Body of pancreas (tissue), 4 donors: ENCODE data around the gene CD55. TPM values are rescaled to one million over a fixed set of nuclear protein-coding genes. Genes with fewer than 3 reads are reported as not detected.

Experiments used
- ATAC-seq: fragments of 150-250 bp; one replicate; pipeline ENCODE4 v1.9.1; 2016
- DNase-seq, 4 donors: peaks; one replicate each; pipeline ENCODE4 v3.0.0-alpha.2; 2019
- H3K27ac ChIP-seq, 4 donors: fragments of 200-600 bp; sonication (generic); 1 replicate in 3 of 4; 2 replicates in 1 of 4; pipeline versions ENCODE4 v1.5.1 to v1.6.1; 2016 to 2019; ENCODE audit warnings: mild to moderate bottlenecking in 1 of 4, mixed read lengths in 1 of 4, moderate library complexity in 1 of 4
- H3K27me3 ChIP-seq, 2 donors: fragments of 200-600 bp; sonication (generic); one replicate each; pipeline ENCODE4 v1.6.0; 2016; ENCODE audit warnings: mild to moderate bottlenecking in 1 of 2
- H3K36me3 ChIP-seq, 2 donors: fragments of 200-600 bp; sonication (generic); replicated peaks in 1 of 2; 2 replicates each; pipeline ENCODE4 v1.5.1; 2016; ENCODE audit warnings: low read depth in 2 of 2; ENCODE audit not compliant: insufficient read depth in 1 of 2
- H3K4me1 ChIP-seq: fragments of 200-600 bp; sonication (generic); one replicate; pipeline ENCODE4 v1.6.0; 2016
- H3K4me3 ChIP-seq, 2 donors: fragments of 200-600 bp; sonication (generic); 1 replicate in 1 of 2; 2 replicates in 1 of 2; pipeline ENCODE4 v1.5.1; 2016 to 2019
- H3K9me3 ChIP-seq, 3 donors: fragments of 200-600 bp; sonication (generic); 1 replicate in 2 of 3; 2 replicates in 1 of 3; pipeline ENCODE4 v1.5.1; 2016
- POLR2A ChIP-seq, 3 donors: fragments of 450-650 bp; IDR thresholded peaks; one replicate each; pipeline ENCODE4 v1.6.1; 2016; ENCODE audit warnings: antibody characterized with exemption in 3 of 3, mild to moderate bottlenecking in 2 of 3
- WGBS, 2 donors: methylation state at CpG; one replicate each; pipeline ENCODE4 v1.1.5; 2017; 5-methylcytosine and 5-hydroxymethylcytosine counted together
- intact Hi-C: fragments of 100-400 bp; cut with DNase I; formaldehyde crosslinking; loops from one replicate; pipeline ENCODE4 v1.15.1; 2023
- total RNA-seq, 2 donors: library from RNA; depleted of rRNA; stranded (reverse); fragments of >200 nt; gene quantifications; one replicate each; pipeline ENCODE4 v1.1.0, GENCODE V29; 2016
- TF ChIP-seq, protein P1 (sequence below), 7 experiments: fragments of 450-650 bp in 4 of 7; fragments of 200-600 bp in 3 of 7; sonication (generic) in 3 of 7; IDR thresholded peaks; one replicate each; pipeline ENCODE4 v1.5.1; 2016 to 2019; ENCODE audit warnings: antibody characterized with exemption in 7 of 7

CD55 gene
- total RNA-seq, 2 donors from 2014 or later: 27.0 to 29.8 TPM

DNA sequence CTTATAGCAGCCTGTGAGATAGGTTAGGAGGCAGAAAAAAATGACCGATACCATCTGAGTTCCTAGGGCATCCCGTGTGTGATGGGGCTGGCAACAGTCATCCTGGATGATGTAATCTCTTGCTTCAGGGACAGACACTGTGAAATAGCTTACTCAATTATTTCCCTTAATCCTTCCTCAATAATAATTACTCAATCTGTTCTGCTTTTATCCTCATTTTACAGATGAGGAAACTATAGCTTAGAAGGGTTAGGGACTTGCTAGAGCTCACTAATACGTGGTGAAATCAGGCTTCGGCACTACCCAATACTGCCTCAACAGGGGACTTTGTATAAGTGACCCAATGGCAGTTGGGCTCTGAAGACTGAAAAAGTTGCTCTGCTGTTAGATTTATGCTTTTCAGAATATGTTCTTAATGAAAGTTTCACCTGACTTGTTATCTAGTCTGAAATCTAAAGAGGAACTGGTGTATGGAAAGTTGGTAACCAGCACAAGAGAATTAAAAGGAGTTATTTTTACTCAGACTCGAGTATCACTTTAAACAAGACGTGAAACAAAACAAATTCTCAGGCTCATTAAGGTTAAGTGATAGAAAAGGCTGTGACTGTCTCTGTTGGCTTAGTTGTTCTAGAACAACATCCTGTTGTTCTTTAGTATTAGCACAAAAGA, 14.4 kb downstream of the CD55 start:
- no peaks in the 10 kb centered on the region for H3K27me3 ChIP-seq
- no peaks in the 10 kb centered on the region for H3K9me3 ChIP-seq
- ATAC-seq: no peak
- no peaks in the 10 kb centered on the region for H3K4me1 ChIP-seq
- intact Hi-C loops: no loop called here
- TF ChIP-seq POLR2A (IDR thresholded peaks at IDR 0.05): no peak
- TF ChIP-seq, protein P1, sequence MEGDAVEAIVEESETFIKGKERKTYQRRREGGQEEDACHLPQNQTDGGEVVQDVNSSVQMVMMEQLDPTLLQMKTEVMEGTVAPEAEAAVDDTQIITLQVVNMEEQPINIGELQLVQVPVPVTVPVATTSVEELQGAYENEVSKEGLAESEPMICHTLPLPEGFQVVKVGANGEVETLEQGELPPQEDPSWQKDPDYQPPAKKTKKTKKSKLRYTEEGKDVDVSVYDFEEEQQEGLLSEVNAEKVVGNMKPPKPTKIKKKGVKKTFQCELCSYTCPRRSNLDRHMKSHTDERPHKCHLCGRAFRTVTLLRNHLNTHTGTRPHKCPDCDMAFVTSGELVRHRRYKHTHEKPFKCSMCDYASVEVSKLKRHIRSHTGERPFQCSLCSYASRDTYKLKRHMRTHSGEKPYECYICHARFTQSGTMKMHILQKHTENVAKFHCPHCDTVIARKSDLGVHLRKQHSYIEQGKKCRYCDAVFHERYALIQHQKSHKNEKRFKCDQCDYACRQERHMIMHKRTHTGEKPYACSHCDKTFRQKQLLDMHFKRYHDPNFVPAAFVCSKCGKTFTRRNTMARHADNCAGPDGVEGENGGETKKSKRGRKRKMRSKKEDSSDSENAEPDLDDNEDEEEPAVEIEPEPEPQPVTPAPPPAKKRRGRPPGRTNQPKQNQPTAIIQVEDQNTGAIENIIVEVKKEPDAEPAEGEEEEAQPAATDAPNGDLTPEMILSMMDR (IDR thresholded peaks at IDR 0.05): no peak
- DNase-seq: peak in 1 of 4 donors; percentile 50
- no peak overlapping the region for H3K4me3 ChIP-seq
- peak overlapping the region in 2 of 4 donors; percentile 18 to 20 for H3K27ac ChIP-seq
- WGBS, 2 donors: 66 to 90% methylated on average over 6 of the region's 6 CpGs
- H3K36me3 ChIP-seq: peaks cover 0 to 3% of the 10 kb centered on the region in 2 donors

DNA sequence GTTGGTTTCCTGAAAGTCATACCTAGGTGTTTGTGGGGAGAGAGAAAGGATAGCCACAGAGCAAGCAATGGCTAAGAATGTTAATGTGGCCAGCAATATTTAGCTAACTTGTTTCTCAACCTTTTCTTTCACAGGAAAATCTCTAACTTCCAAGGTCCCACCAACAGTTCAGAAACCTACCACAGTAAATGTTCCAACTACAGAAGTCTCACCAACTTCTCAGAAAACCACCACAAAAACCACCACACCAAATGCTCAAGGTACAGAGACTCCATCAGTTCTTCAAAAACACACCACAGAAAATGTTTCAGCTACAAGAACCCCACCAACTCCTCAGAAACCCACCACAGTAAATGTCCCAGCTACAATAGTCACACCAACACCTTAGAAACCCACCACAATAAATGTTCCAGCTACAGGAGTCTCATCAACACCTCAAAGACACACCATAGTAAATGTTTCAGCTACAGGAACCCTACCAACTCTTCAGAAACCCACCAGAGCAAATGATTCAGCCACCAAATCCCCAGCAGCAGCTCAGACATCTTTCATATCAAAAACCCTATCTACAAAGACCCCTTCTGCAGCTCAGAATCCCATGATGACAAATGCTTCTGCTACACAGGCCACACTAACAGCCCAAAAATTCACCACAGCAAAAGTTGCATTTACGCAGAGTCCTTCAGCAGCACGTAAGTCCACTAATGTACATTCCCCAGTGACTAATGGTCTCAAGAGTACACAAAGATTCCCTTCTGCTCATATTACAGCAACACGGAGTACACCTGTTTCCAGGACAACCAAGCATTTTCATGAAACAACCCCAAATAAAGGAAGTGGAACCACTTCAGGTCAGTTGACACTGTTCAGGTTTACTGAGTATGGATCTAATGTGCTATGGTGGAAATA, 15.3 kb downstream of the CD55 start:
- ATAC-seq (peak; percentile 21), DNase-seq (no peak)
- TF ChIP-seq POLR2A (IDR thresholded peaks at IDR 0.05): no peak
- TF ChIP-seq, protein P1 (IDR thresholded peaks at IDR 0.05): no peak
- Histone ChIP-seq H3K27ac (peak overlapping the region in 1 of 4 donors; percentile 18), H3K27me3 (no peaks in the 10 kb centered on the region), H3K4me3 (no peak overlapping the region), H3K9me3 (no peaks in the 10 kb centered on the region), H3K4me1 (no peaks in the 10 kb centered on the region), H3K36me3 (peaks cover 0 to 3% of the 10 kb centered on the region in 2 donors)
- 55 to 65% methylated on average over 3 of the region's 3 CpGs for WGBS, 2 donors
- intact Hi-C loops: no loop called here

GRCh38 chr1:207342332-207342731, 20.9 kb downstream of the CD55 start:
- ATAC-seq (no peak), DNase-seq (no peak)
- Histone ChIP-seq H3K27me3 (no peaks in the 10 kb centered on the region), H3K36me3 (peaks cover 0 to under 1% of the 10 kb centered on the region in 2 donors), H3K9me3 (no peaks in the 10 kb centered on the region), H3K4me1 (no peaks in the 10 kb centered on the region), H3K27ac (no peak overlapping the region), H3K4me3 (no peak overlapping the region)
- intact Hi-C loops: no loop called here
- TF ChIP-seq POLR2A (IDR thresholded peaks at IDR 0.05): no peak
- TF ChIP-seq, protein P1 (IDR thresholded peaks at IDR 0.05): no peak
- WGBS, 2 donors: 86 to 91% methylated on average over 1 of the region's 1 CpG

DNA sequence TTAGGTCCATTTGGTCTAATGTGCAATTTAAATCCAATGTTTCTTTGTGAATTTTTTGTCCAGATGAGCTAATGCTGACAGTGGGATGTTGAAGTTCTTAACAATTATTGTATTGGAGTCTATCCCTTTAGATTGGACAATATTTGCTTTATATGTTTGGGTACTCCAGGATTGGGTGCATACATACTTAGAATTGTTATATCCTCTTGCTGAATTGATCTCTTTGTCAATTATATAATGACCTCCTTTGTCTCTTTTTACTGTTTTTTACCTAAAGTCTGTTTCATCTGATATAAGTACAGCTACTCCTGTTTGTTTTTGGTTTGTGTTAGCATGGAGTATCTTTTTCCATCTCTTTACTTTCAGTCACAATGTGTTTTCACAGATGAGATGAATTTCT, 22.2 kb downstream of the CD55 start:
- no peak overlapping the region for H3K27ac ChIP-seq
- DNase-seq (no peak), ATAC-seq (no peak)
- H3K27me3 ChIP-seq: no peaks in the 10 kb centered on the region
- H3K4me3 ChIP-seq: no peak overlapping the region
- H3K36me3 ChIP-seq: peaks cover 0 to 4% of the 10 kb centered on the region in 2 donors
- H3K4me1 ChIP-seq: no peaks in the 10 kb centered on the region
- H3K9me3 ChIP-seq: no peaks in the 10 kb centered on the region
- intact Hi-C loops: no loop called here
- no peak for TF ChIP-seq POLR2A (IDR thresholded peaks at IDR 0.05)
- TF ChIP-seq, protein P1 (IDR thresholded peaks at IDR 0.05): no peak
